Pancreas (tissue), 10 donors: Measurements from ENCODE around the gene TMEM86A. TPM values are rescaled to one million over a fixed set of nuclear protein-coding genes. Genes with fewer than 3 reads are reported as not detected.
"Not testable (repeated sequence)": the region's sequence is repeated elsewhere in the genome, so short reads cannot be mapped to it uniquely, and the experiment has no call there.

Experiments
- ATAC-seq, 4 donors: fragments of 200-7000 bp; cut with Tn5 transposase; one replicate each; pipeline versions ENCODE4 v1.8.0 to v1.9.1; 2020; ENCODE audit warnings: mild to moderate bottlenecking in 4 of 4, moderate library complexity in 4 of 4
- DNase-seq, 6 donors: peaks; one replicate each; pipeline ENCODE4 v3.0.0-alpha.2; 2020
- FAIRE-seq: peaks from 2 replicates; lab custom pipeline; 2012; peaks lifted over from hg19 to GRCh38; lab: Jason Lieb, UNC
- H3K27ac ChIP-seq, 4 donors: fragments of 200-600 bp; sonication (generic); 1 replicate in 3 of 4; 2 replicates in 1 of 4; pipeline versions ENCODE4 v1.5.0 to v1.8.0; 2020
- H3K27me3 ChIP-seq, 4 donors: fragments of 200-600 bp; one replicate each; pipeline ENCODE4 v1.8.0; 2021
- H3K36me3 ChIP-seq, 3 donors: fragments of 200-600 bp; sonication (generic) in 1 of 3; one replicate each; pipeline versions ENCODE4 v1.5.0 to v1.8.0; 2020 to 2021
- H3K4me1 ChIP-seq, 3 donors: fragments of 200-600 bp; one replicate each; pipeline ENCODE4 v1.8.0; 2021
- H3K4me3 ChIP-seq, 4 donors: fragments of 200-600 bp; sonication (generic) in 2 of 4; one replicate each; pipeline versions ENCODE4 v1.5.0 to v1.8.0; 2020 to 2021
- H3K9me3 ChIP-seq, 4 donors: fragments of 200-600 bp; one replicate each; pipeline ENCODE4 v1.8.0; 2021
- WGBS, 2 donors: extraction: QIAGEN DNeasy Blood & Tissue Kit; methylation state at CpG; one replicate each; pipeline ENCODE4 v1.1.7; 2013; 5-methylcytosine and 5-hydroxymethylcytosine counted together
- intact Hi-C, 3 donors: fragments of 100-400 bp; cut with DNase I; formaldehyde crosslinking; loops; one replicate each; pipeline versions ENCODE4 v1.11.1 to v1.14.2; 2022
- polyA plus RNA-seq, 2 donors: library from polyadenylated mRNA; stranded (reverse); fragments of 200-250 nt; gene quantifications; one replicate each; pipeline ENCODE4 v1.2.3, GENCODE V29; 2013
- total RNA-seq, 6 donors: library from RNA; stranded (reverse); fragmentation: NEBNext Ultra II Directional in 4 of 6; extraction: Animal tissue kit (Norgen Biotek cat#: 25700) in 4 of 6; gene quantifications; one replicate each; pipeline versions ENCODE4 v1.2.1 to v1.2.4, GENCODE V29; 2021 to 2023
- TF ChIP-seq, protein P1 (sequence below), 4 donors: fragments of 200-600 bp; sonication (generic) in 3 of 4; IDR thresholded peaks; one replicate each; pipeline versions ENCODE4 v1.5.0 to v1.8.0; 2021; ENCODE audit warnings: antibody characterized with exemption in 4 of 4
- donor health status: healthy with polysubstance abuse.
- donor health status: DM: no; HTN: no; CAD: no; lungs with moderate emphysema.
- donor health status: DM: no; HTN: no; CAD: no.
- donor health status: control.
- donor health status: control.
- donor health status: Bipolar disorder and iron deficiency.
- donor health status: DM: yes; HTN: yes; CAD: no.
- donor health status: DM: no; HTN: no; CAD: no.
- donor health status: DM: no; HTN: no; CAD: no.
- donor health status: DM: yes; HTN: yes; CAD: no.

Gene TMEM86A
- total and polyA plus RNA-seq, 8 donors: 1.4 to 9.3 (median 2.7) TPM

GRCh38 chr11:18668131-18668530, 30.4 kb upstream of the TMEM86A start:
- ATAC-seq (peak in 1 of 4 donors; percentile 9), DNase-seq (no peak), FAIRE-seq (no peak)
- Histone ChIP-seq H3K27ac (peak overlapping the region in 1 of 4 donors; percentile 31), H3K4me1 (peaks cover 0 to 26% (median 0%) of the 10 kb centered on the region in 3 donors), H3K27me3 (no peaks in the 10 kb centered on the region), H3K4me3 (no peak overlapping the region), H3K36me3 (no peaks in the 10 kb centered on the region), H3K9me3 (no peaks in the 10 kb centered on the region)
- intact Hi-C loops: no loop called here
- TF ChIP-seq, protein P1, sequence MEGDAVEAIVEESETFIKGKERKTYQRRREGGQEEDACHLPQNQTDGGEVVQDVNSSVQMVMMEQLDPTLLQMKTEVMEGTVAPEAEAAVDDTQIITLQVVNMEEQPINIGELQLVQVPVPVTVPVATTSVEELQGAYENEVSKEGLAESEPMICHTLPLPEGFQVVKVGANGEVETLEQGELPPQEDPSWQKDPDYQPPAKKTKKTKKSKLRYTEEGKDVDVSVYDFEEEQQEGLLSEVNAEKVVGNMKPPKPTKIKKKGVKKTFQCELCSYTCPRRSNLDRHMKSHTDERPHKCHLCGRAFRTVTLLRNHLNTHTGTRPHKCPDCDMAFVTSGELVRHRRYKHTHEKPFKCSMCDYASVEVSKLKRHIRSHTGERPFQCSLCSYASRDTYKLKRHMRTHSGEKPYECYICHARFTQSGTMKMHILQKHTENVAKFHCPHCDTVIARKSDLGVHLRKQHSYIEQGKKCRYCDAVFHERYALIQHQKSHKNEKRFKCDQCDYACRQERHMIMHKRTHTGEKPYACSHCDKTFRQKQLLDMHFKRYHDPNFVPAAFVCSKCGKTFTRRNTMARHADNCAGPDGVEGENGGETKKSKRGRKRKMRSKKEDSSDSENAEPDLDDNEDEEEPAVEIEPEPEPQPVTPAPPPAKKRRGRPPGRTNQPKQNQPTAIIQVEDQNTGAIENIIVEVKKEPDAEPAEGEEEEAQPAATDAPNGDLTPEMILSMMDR (IDR thresholded peaks at IDR 0.05): no peak
- 84 to 92% methylated on average over 4 of the region's 4 CpGs for WGBS, 2 donors

DNA sequence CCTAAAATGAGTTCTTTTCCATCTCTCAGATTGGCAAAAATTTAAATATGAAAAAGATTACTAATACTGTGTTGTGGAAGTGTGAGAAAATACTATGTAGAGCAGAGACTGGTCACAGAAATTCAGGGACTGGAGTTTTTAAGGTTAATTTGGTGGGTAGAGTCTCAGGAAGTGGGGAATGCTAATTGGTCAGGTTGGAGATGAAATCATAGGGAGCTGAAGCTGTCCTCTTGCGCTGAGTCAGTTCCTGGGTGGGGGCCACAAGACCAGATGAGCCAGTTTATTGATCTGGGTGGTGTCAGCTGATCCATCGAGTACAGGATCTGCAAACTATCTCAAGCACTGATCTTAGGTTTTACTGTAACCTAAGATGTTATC, 29.4 kb upstream of the TMEM86A start:
- no peaks in the 10 kb centered on the region for H3K36me3 ChIP-seq
- peaks cover 0 to 26% (median 0%) of the 10 kb centered on the region in 3 donors for H3K4me1 ChIP-seq
- H3K27ac ChIP-seq: peak overlapping the region in 2 of 4 donors; percentile 33
- H3K27me3 ChIP-seq: no peaks in the 10 kb centered on the region
- 2 to 8% methylated on average over 2 of the region's 2 CpGs for WGBS, 2 donors
- TF ChIP-seq, protein P1 (IDR thresholded peaks at IDR 0.05): no peak
- DNase-seq (peak in 2 of 6 donors; percentile 9 to 23), ATAC-seq (peak in 3 of 4 donors; percentile 43 to 69 (median 49)), FAIRE-seq (no peak)
- no peak overlapping the region for H3K4me3 ChIP-seq
- intact Hi-C loops: no loop called here
- no peaks in the 10 kb centered on the region for H3K9me3 ChIP-seq

GRCh38 chr11:18669711-18670110, 28.9 kb upstream of the TMEM86A start:
- TF ChIP-seq, protein P1 (IDR thresholded peaks at IDR 0.05): no peak
- intact Hi-C loops: no loop called here
- ATAC-seq: peak; percentile 15 to 77 (median 68)
- Histone ChIP-seq H3K4me1 (peaks cover 0 to 26% (median 0%) of the 10 kb centered on the region in 3 donors), H3K36me3 (no peaks in the 10 kb centered on the region), H3K4me3 (no peak overlapping the region), H3K27ac (peak overlapping the region in 2 of 4 donors; percentile 33), H3K9me3 (no peaks in the 10 kb centered on the region), H3K27me3 (no peaks in the 10 kb centered on the region)
- DNase-seq: peak in 2 of 6 donors; percentile 13 to 40
- WGBS, 2 donors: 39 to 46% methylated on average over 4 of the region's 4 CpGs
- FAIRE-seq: no peak

DNA sequence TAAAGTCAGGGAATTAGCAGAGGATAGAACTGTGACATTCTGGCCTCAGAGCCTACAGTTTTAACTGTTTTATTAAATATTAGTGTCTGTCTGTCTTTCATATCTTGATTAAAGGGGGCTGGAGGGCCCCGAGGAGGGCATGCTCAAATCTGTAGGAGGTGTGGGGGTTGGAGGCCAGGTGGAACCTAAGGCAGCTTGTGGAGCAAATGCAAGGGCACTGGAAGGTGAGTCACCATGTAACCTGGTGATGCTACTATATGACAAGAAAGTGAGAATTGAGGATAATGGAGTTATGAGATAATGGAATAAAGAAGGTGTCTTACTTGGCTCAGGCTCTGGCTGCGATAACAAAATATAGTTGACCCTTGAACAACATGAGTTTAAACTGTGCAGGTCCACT, 27.3 kb upstream of the TMEM86A start:
- no peaks in the 10 kb centered on the region for H3K36me3 ChIP-seq
- H3K9me3 ChIP-seq: no peaks in the 10 kb centered on the region
- no peak for DNase-seq
- H3K4me1 ChIP-seq: peaks cover 0 to 26% (median 0%) of the 10 kb centered on the region in 3 donors
- 73 to 74% methylated on average over 2 of the region's 2 CpGs for WGBS, 2 donors
- no peaks in the 10 kb centered on the region for H3K27me3 ChIP-seq
- ATAC-seq: no peak
- intact Hi-C loops: no loop called here
- no peak for FAIRE-seq
- TF ChIP-seq, protein P1 (IDR thresholded peaks at IDR 0.05): no peak
- H3K4me3 ChIP-seq: no peak overlapping the region
- no peak overlapping the region for H3K27ac ChIP-seq

- ATAC-seq, H3K4me3 ChIP-seq, H3K9me3 ChIP-seq, H3K27ac ChIP-seq, intact Hi-C loops, H3K27me3 ChIP-seq, FAIRE-seq, DNase-seq, H3K36me3 ChIP-seq: not testable (repeated sequence)
- 83 to 93% methylated on average over 7 of the region's 7 CpGs for WGBS, 2 donors
- peaks cover 0 to 20% (median 0%) of the 10 kb centered on the region in 3 donors for H3K4me1 ChIP-seq
Measured at GRCh38 chr11:18672209-18672608, 26.4 kb upstream of the TMEM86A start.
